Epithelial cell of esophagus (primary cell): Measurements from ENCODE around the gene PIP5KL1.
A peak's percentile ranks its signal among the peaks of the same experiment; 100 is the strongest.

Experiments
- DNase-seq: peaks from one replicate; pipeline ENCODE4 v3.0.0; 2010; ENCODE audit warnings: low read depth
- H3K4me3 ChIP-seq: 2 replicates; pipeline ENCODE4 v1.5.1; 2011; ENCODE audit warnings: mild to moderate bottlenecking, low read length, control low read depth
- CTCF ChIP-seq: IDR thresholded peaks from 2 replicates; pipeline ENCODE4 v1.5.1; 2011; ENCODE audit warnings: low read depth, mild to moderate bottlenecking, low read length, control low read depth, inconsistent platforms; ENCODE audit not compliant: insufficient read depth; ENCODE audit errors: missing control alignments

PIP5KL1 gene

GRCh38 chr9:127878652-127879390 lies 51.8 kb downstream of the PIP5KL1 start:
- no peak overlapping the region for H3K4me3 ChIP-seq
- DNase-seq = no peak
- no peak for TF ChIP-seq CTCF

GRCh38 chr9:127878001-127878651 lies 52.5 kb downstream of the PIP5KL1 start:
- TF ChIP-seq CTCF = no peak
- DNase-seq = no peak
- H3K4me3 ChIP-seq = peak overlapping the region; percentile 57

- peak; percentile 55 for DNase-seq
- TF ChIP-seq CTCF = no peak
- peak within 1 kb of the TSS; percentile 57 for H3K4me3 ChIP-seq
These were observed 53.0 kb downstream of the PIP5KL1 start, which contains the start of gene AK1 for GRCh38 chr9:127877566-127877998. Gene AK1 (minus strand): TSS chr9:127877675. CDS start chr9:127874617, 3,058 bp downstream.

- TF ChIP-seq CTCF = no peak
- peak overlapping the region; percentile 57 for H3K4me3 ChIP-seq
These were observed 53.6 kb downstream of the PIP5KL1 start for GRCh38 chr9:127876764-127877562.

GRCh38 chr9:127876026-127876763 lies 54.4 kb downstream of the PIP5KL1 start:
- no peak overlapping the region for H3K4me3 ChIP-seq
- no peak for DNase-seq
- TF ChIP-seq CTCF = no peak

More at GRCh38 chr9:127876764-127877562, 53.6 kb downstream of the PIP5KL1 start:
- no peak for DNase-seq

- TF ChIP-seq CTCF = no peak
- H3K4me3 ChIP-seq = no peak overlapping the region
- no peak for DNase-seq
These were observed 55.1 kb downstream of the PIP5KL1 start for GRCh38 chr9:127875306-127875966.
